Upper lobe of left lung (tissue), 6 donors: Measurements from ENCODE around the gene PNPO. TPM values are rescaled to one million over a fixed set of nuclear protein-coding genes. Genes with fewer than 3 reads are reported as not detected.

Source experiments
- ATAC-seq, 2 donors: fragments of 200-7000 bp; cut with Tn5 transposase; one replicate each; pipeline ENCODE4 v1.9.1; 2022; ENCODE audit warnings: mild to moderate bottlenecking in 2 of 2, moderate library complexity in 2 of 2; ENCODE audit not compliant: low FRiP score in 2 of 2
- DNase-seq, 2 donors: peaks; one replicate each; pipeline ENCODE4 v3.0.0-alpha.2; 2019 to 2020
- H3K27ac ChIP-seq, 4 donors: fragments of 200-600 bp; sonication (generic); one replicate each; pipeline ENCODE4 v1.5.1; 2016 to 2019
- H3K27me3 ChIP-seq, 4 donors: fragments of 200-600 bp; sonication (generic); one replicate each; pipeline ENCODE4 v1.5.1; 2017 to 2019
- H3K36me3 ChIP-seq, 4 donors: fragments of 200-600 bp; sonication (generic); one replicate each; pipeline ENCODE4 v1.5.1; 2016 to 2019
- H3K4me1 ChIP-seq, 4 donors: fragments of 200-600 bp; sonication (generic); one replicate each; pipeline ENCODE4 v1.5.1; 2018 to 2019
- H3K4me3 ChIP-seq, 4 donors: fragments of 200-600 bp; sonication (generic); one replicate each; pipeline ENCODE4 v1.5.1; 2017 to 2019; ENCODE audit warnings: mild to moderate bottlenecking in 2 of 4, moderate library complexity in 1 of 4
- H3K9me3 ChIP-seq, 4 donors: fragments of 200-600 bp; sonication (generic); one replicate each; pipeline ENCODE4 v1.5.1; 2018 to 2019
- CTCF ChIP-seq, 6 experiments: fragments of 450-650 bp in 4 of 6; fragments of 200-600 bp in 2 of 6; sonication (generic) in 2 of 6; IDR thresholded peaks; one replicate each; pipeline ENCODE4 v1.5.1; 2016 to 2019; ENCODE audit warnings: antibody characterized with exemption in 6 of 6
- EP300 ChIP-seq, 4 donors: sonication (generic); formaldehyde crosslinking; IDR thresholded peaks; one replicate each; pipeline ENCODE4 v1.5.1; 2017; ENCODE audit warnings: antibody characterized with exemption in 4 of 4, control low read depth in 2 of 4
- POLR2A ChIP-seq, 4 donors: fragments of 450-650 bp; IDR thresholded peaks; one replicate each; pipeline ENCODE4 v1.5.1; 2016 to 2017; ENCODE audit warnings: antibody characterized with exemption in 4 of 4, mild to moderate bottlenecking in 2 of 4
- POLR2AphosphoS5 ChIP-seq, 2 donors: sonication (generic); formaldehyde crosslinking; IDR thresholded peaks; one replicate each; pipeline ENCODE4 v1.5.1; 2017; ENCODE audit warnings: antibody characterized with exemption in 2 of 2
- WGBS, 2 donors: methylation state at CpG; one replicate each; pipeline ENCODE4 v1.1.5; 2017 to 2018; 5-methylcytosine and 5-hydroxymethylcytosine counted together
- total RNA-seq, 6 donors: library from RNA; depleted of rRNA in 4 of 6; stranded (reverse); fragments of >200 nt in 4 of 6; gene quantifications; one replicate each; pipeline versions ENCODE4 v1.1.0 to v1.2.1, GENCODE V29; 2016 to 2021
- donor health status: DM: no; HTN: no; CAD: no; lungs with moderate emphysema.
- donor health status: DM: no; HTN: yes; CAD: no; lungs with severe emphysema.

PNPO gene
- total RNA-seq, 6 donors from 2014 or later = 16.2 to 40.2 (median 28.7) TPM

GRCh38 chr17:47945529-47946508, 4.4 kb downstream of the PNPO start:
- no peak for DNase-seq
- Histone ChIP-seq H3K36me3 (peaks cover 0 to 20% (median 5%) of the 10 kb centered on the region in 4 donors), H3K27ac (peak overlapping the region in 2 of 4 donors; percentile 54 to 56), H3K27me3 (no peaks in the 10 kb centered on the region), H3K9me3 (no peaks in the 10 kb centered on the region), H3K4me3 (no peak overlapping the region), H3K4me1 (peaks cover 26 to 67% (median 47%) of the 10 kb centered on the region in 4 donors)
- WGBS, 2 donors = 83 to 89% methylated on average over 10 of the region's 10 CpGs
- no peak for ATAC-seq
- no peak for TF ChIP-seq POLR2AphosphoS5 (IDR thresholded peaks at IDR 0.05)
- TF ChIP-seq POLR2A (IDR thresholded peaks at IDR 0.05) = peak in 1 of 4 donors; percentile 2

GRCh38 chr17:47946516-47946915, 5.1 kb downstream of the PNPO start:
- peaks cover 24 to 71% (median 51%) of the 10 kb centered on the region in 4 donors for H3K4me1 ChIP-seq
- peak in 1 of 4 donors; percentile 11 for TF ChIP-seq POLR2A (IDR thresholded peaks at IDR 0.05)
- TF ChIP-seq EP300 (IDR thresholded peaks at IDR 0.05) = no peak
- 67 to 86% methylated on average over 2 to 6 of the region's 6 CpGs for WGBS, 2 donors

GRCh38 chr17:47946929-47947397, 5.6 kb downstream of the PNPO start:
- no peak overlapping the region for H3K4me3 ChIP-seq
- peaks cover 23 to 72% (median 54%) of the 10 kb centered on the region in 4 donors for H3K4me1 ChIP-seq
- peak; percentile 56 to 77 (median 74) for TF ChIP-seq CTCF (IDR thresholded peaks at IDR 0.05)
- no peak for TF ChIP-seq EP300 (IDR thresholded peaks at IDR 0.05)
- TF ChIP-seq POLR2A (IDR thresholded peaks at IDR 0.05) = no peak
- no peak for TF ChIP-seq POLR2AphosphoS5 (IDR thresholded peaks at IDR 0.05)
- 24 to 32% methylated on average over 2 of the region's 2 CpGs for WGBS, 2 donors
- ATAC-seq (peak; percentile 77 to 92), DNase-seq (peak in 1 of 2 donors; percentile 88)
- no peaks in the 10 kb centered on the region for H3K9me3 ChIP-seq
- peak overlapping the region in 2 of 4 donors; percentile 0 to 54 for H3K27ac ChIP-seq
- no peaks in the 10 kb centered on the region for H3K27me3 ChIP-seq
- peaks cover 0 to 27% (median 5%) of the 10 kb centered on the region in 4 donors for H3K36me3 ChIP-seq

More at GRCh38 chr17:47946516-47946915, 5.1 kb downstream of the PNPO start:
- H3K27ac ChIP-seq = peak overlapping the region in 3 of 4 donors; percentile 0 to 56 (median 54)
- H3K9me3 ChIP-seq = no peaks in the 10 kb centered on the region
- peaks cover 0 to 26% (median 5%) of the 10 kb centered on the region in 4 donors for H3K36me3 ChIP-seq
- H3K27me3 ChIP-seq = no peaks in the 10 kb centered on the region
- ATAC-seq (no peak), DNase-seq (no peak)
- H3K4me3 ChIP-seq = no peak overlapping the region

- Histone ChIP-seq H3K36me3 (peaks cover 0 to 27% (median 5%) of the 10 kb centered on the region in 4 donors), H3K27ac (peak overlapping the region; percentile 51 to 89 (median 72)), H3K4me3 (no peak overlapping the region), H3K27me3 (no peaks in the 10 kb centered on the region), H3K9me3 (no peaks in the 10 kb centered on the region), H3K4me1 (peaks cover 18 to 72% (median 49%) of the 10 kb centered on the region in 4 donors)
- TF ChIP-seq POLR2AphosphoS5 (IDR thresholded peaks at IDR 0.05) (no peak), POLR2A (IDR thresholded peaks at IDR 0.05) (peak in 1 of 4 donors; percentile 27), CTCF (IDR thresholded peaks at IDR 0.05) (no peak)
- no peak for DNase-seq
- no peak for ATAC-seq
- 21 to 49% methylated on average over 5 of the region's 5 CpGs for WGBS, 2 donors
Observed at GRCh38 chr17:47948706-47949196, 7.4 kb downstream of the PNPO start.

GRCh38 chr17:47949197-47949759, 7.9 kb downstream of the PNPO start:
- Histone ChIP-seq H3K4me3 (peak overlapping the region in 3 of 4 donors; percentile 7 to 38 (median 38)), H3K9me3 (no peaks in the 10 kb centered on the region), H3K27ac (peak overlapping the region; percentile 51 to 89 (median 72)), H3K36me3 (peaks cover 0 to 27% (median 5%) of the 10 kb centered on the region in 4 donors), H3K27me3 (no peaks in the 10 kb centered on the region), H3K4me1 (peaks cover 18 to 74% (median 51%) of the 10 kb centered on the region in 4 donors)
- 4 to 13% methylated on average over 8 to 22 of the region's 22 CpGs for WGBS, 2 donors
- DNase-seq = peak; percentile 92 to 95
- TF ChIP-seq EP300 (IDR thresholded peaks at IDR 0.05) (no peak), POLR2A (IDR thresholded peaks at IDR 0.05) (peak in 1 of 4 donors; percentile 47), POLR2AphosphoS5 (IDR thresholded peaks at IDR 0.05) (peak; percentile 34 to 48), CTCF (IDR thresholded peaks at IDR 0.05) (peak; percentile 83 to 91 (median 86))
- peak; percentile 84 to 91 for ATAC-seq
